DND-41 (cell line): ENCODE measurements around the gene PGLYRP1.

ENCODE experiments used
- ATAC-seq: fragments of 200-7000 bp; cut with Tn5 transposase; 3 replicates; pipeline ENCODE4 v1.9.1; 2021; ENCODE audit warnings: low read depth; ENCODE audit not compliant: insufficient read depth
- DNase-seq: peaks from one replicate; pipeline ENCODE4 v3.0.0-alpha.2; 2020
- H2AFZ ChIP-seq: 2 replicates; pipeline ENCODE4 v1.6.0; 2012; ENCODE audit warnings: low read depth, low read length
- H3K27ac ChIP-seq: 2 replicates; pipeline ENCODE4 v1.5.1; 2012; ENCODE audit warnings: low read length, inconsistent platforms
- H3K27me3 ChIP-seq: fragments of 200-600 bp; sonication (generic); 2 replicates; pipeline ENCODE4 v1.6.0; 2012; ENCODE audit warnings: low read length, mild to moderate bottlenecking, inconsistent platforms; ENCODE audit not compliant: insufficient read depth, poor library complexity
- H3K36me3 ChIP-seq: 2 replicates; pipeline ENCODE4 v1.5.1; 2012; ENCODE audit warnings: low read length, inconsistent platforms; ENCODE audit not compliant: insufficient read depth
- H3K4me1 ChIP-seq: 2 replicates; pipeline ENCODE4 v1.5.1; 2012; ENCODE audit warnings: mild to moderate bottlenecking, low read length; ENCODE audit not compliant: insufficient read depth
- H3K4me2 ChIP-seq: 2 replicates; pipeline ENCODE4 v1.6.0; 2012; ENCODE audit warnings: mild to moderate bottlenecking, moderate library complexity, low read length, inconsistent platforms; ENCODE audit not compliant: insufficient read depth
- H3K4me3 ChIP-seq, 2 experiments: fragments of 200-600 bp in 1 of 2; shearing (Covaris generic) in 1 of 2; 2 replicates each; pipeline ENCODE4 v1.5.1; 2012 to 2016; ENCODE audit warnings: inconsistent platforms in 2 of 2, low read length in 2 of 2, mild to moderate bottlenecking in 2 of 2, low read depth in 1 of 2, moderate library complexity in 1 of 2
- H3K79me2 ChIP-seq: 2 replicates; pipeline ENCODE4 v1.6.0; 2012; ENCODE audit warnings: low read length, inconsistent platforms; ENCODE audit not compliant: insufficient read depth
- H3K9ac ChIP-seq: 2 replicates; pipeline ENCODE4 v1.6.0; 2012; ENCODE audit warnings: low read depth, mild to moderate bottlenecking, inconsistent platforms, low read length, moderate library complexity
- H3K9me3 ChIP-seq: 2 replicates; pipeline ENCODE4 v1.5.1; 2012; ENCODE audit warnings: low read length, moderate library complexity, mild to moderate bottlenecking, inconsistent platforms; ENCODE audit not compliant: insufficient read depth, severe bottlenecking
- H4K20me1 ChIP-seq: 2 replicates; pipeline ENCODE4 v1.6.0; 2012; ENCODE audit warnings: low read length; ENCODE audit not compliant: insufficient read depth
- EZH2 ChIP-seq: IDR thresholded peaks from 3 replicates; pipeline ENCODE4 v1.6.1; 2012; ENCODE audit warnings: borderline replicate concordance, low read depth, mild to moderate bottlenecking, moderate library complexity, low read length, inconsistent platforms; ENCODE audit not compliant: severe bottlenecking
- TF ChIP-seq, protein P1 (sequence below): IDR thresholded peaks from 2 replicates; pipeline ENCODE4 v1.5.1; 2012; ENCODE audit warnings: borderline replicate concordance, low read length, moderate library complexity, mild to moderate bottlenecking; ENCODE audit not compliant: poor library complexity, severe bottlenecking; ENCODE audit errors: extremely low read depth

The PGLYRP1 gene

DNA sequence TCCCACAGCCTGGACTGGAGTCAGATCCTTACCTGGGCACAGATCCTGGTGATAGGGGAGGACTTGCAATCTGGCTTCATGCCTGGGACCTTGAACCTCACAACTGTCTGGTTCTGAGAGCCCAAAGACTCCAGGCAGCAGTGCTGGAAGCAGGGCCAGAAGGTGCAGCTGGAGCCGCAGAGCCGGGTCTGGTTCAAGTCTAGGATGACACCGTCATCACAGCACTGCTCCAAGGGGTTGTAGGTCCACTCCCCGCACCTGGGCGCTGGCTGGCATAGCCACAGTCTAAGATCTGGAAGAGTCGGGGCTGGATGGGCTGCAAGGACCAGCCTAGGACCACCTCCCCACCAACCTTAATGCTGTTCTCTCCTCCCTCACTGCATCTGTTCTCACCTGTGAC, 17.3 kb upstream of the PGLYRP1 start:
- TF ChIP-seq EZH2 = no peak
- TF ChIP-seq, protein P1, sequence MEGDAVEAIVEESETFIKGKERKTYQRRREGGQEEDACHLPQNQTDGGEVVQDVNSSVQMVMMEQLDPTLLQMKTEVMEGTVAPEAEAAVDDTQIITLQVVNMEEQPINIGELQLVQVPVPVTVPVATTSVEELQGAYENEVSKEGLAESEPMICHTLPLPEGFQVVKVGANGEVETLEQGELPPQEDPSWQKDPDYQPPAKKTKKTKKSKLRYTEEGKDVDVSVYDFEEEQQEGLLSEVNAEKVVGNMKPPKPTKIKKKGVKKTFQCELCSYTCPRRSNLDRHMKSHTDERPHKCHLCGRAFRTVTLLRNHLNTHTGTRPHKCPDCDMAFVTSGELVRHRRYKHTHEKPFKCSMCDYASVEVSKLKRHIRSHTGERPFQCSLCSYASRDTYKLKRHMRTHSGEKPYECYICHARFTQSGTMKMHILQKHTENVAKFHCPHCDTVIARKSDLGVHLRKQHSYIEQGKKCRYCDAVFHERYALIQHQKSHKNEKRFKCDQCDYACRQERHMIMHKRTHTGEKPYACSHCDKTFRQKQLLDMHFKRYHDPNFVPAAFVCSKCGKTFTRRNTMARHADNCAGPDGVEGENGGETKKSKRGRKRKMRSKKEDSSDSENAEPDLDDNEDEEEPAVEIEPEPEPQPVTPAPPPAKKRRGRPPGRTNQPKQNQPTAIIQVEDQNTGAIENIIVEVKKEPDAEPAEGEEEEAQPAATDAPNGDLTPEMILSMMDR = no peak
- no peaks in the 10 kb centered on the region for H3K36me3 ChIP-seq
- H4K20me1 ChIP-seq = no peaks in the 10 kb centered on the region
- peaks cover 8% of the 10 kb centered on the region for H3K27me3 ChIP-seq
- H2AFZ ChIP-seq = no peak overlapping the region
- ATAC-seq = no peak
- H3K79me2 ChIP-seq = no peaks in the 10 kb centered on the region
- H3K4me3 ChIP-seq = no peak overlapping the region
- H3K4me1 ChIP-seq = no peaks in the 10 kb centered on the region
- no peak overlapping the region for H3K9ac ChIP-seq
- DNase-seq = no peak
- H3K4me2 ChIP-seq = no peak overlapping the region
- no peak overlapping the region for H3K27ac ChIP-seq
- H3K9me3 ChIP-seq = no peaks in the 10 kb centered on the region

DNA sequence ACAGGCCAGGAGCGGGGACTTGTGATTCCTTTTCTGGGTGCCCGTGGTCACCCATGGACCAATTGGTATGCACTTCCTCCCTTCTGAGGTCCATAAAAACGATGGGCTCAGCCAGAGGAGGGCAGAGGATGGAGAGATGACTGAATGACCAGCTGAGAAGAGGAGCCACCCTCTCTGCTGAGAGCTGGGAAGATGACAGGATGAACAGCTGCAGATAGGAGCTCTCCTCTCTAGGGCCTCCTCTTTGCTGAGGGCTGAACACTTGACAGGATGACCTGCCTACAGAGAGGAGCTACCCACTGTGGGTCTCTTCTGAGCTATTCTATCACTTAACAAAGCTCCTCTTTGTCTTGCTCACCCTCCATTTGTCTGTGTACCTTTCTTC, 13.9 kb upstream of the PGLYRP1 start:
- H3K27me3 ChIP-seq = peaks cover 8% of the 10 kb centered on the region
- no peak overlapping the region for H3K27ac ChIP-seq
- H3K4me3 ChIP-seq = no peak overlapping the region
- no peak overlapping the region for H2AFZ ChIP-seq
- ATAC-seq = no peak
- no peaks in the 10 kb centered on the region for H3K36me3 ChIP-seq
- peaks cover 8% of the 10 kb centered on the region for H3K9me3 ChIP-seq
- no peaks in the 10 kb centered on the region for H4K20me1 ChIP-seq
- no peaks in the 10 kb centered on the region for H3K4me1 ChIP-seq
- DNase-seq = no peak
- H3K9ac ChIP-seq = no peak overlapping the region
- TF ChIP-seq, protein P1 = no peak
- TF ChIP-seq EZH2 = no peak
- H3K4me2 ChIP-seq = no peak overlapping the region
- H3K79me2 ChIP-seq = no peaks in the 10 kb centered on the region

DNA sequence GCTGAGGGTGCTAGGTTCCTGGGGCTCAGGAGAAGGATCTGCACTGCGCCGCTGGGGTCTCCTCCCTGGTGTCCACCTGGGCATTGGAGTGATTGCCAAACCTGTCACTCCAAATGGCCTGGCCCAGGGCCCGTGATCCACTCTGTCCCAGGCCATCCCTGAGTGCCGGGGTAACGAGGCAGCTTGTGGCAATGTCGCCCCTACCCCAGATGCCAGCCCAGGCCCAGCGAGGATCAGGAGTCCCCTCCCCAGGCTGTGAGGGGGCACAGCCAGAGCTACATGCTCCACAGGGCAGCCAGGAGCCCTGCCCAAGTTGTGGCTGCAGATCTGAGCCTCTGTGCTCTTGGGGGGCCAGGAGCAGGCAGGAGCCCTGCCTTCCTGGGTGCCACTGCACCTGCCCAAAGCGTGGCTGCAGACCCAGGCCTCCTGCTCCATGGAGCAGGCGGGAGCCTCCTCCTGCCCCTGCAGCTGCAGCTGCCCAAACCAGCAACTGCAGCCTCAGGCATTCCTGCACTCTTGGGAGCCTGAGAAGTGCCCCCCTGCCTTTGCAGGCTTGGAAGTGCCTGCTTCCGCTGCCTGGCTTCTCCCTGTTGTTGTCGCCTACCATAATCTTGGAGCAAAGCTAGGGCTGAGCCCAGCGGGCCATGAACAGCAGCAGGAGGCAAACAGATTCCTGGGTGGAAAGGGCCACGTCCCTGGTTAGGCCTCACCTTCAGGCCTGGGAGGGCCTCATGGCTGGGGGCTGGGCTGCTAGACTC, 13.3 kb upstream of the PGLYRP1 start:
- ATAC-seq (no peak), DNase-seq (no peak)
- H3K9me3 ChIP-seq = peaks cover 8% of the 10 kb centered on the region
- no peaks in the 10 kb centered on the region for H3K4me1 ChIP-seq
- H2AFZ ChIP-seq = no peak overlapping the region
- no peak overlapping the region for H3K4me2 ChIP-seq
- H3K79me2 ChIP-seq = no peaks in the 10 kb centered on the region
- no peaks in the 10 kb centered on the region for H3K36me3 ChIP-seq
- H4K20me1 ChIP-seq = no peaks in the 10 kb centered on the region
- no peak overlapping the region for H3K9ac ChIP-seq
- peaks cover 5% of the 10 kb centered on the region for H3K27me3 ChIP-seq
- no peak overlapping the region for H3K27ac ChIP-seq
- no peak overlapping the region for H3K4me3 ChIP-seq
- TF ChIP-seq, protein P1 = no peak
- no peak for TF ChIP-seq EZH2
